ENCODE measurements around the gene DEPP1. TPM values are rescaled to one million over a fixed set of nuclear protein-coding genes. Genes with fewer than 3 reads are reported as not detected.

Gene DEPP1
- total RNA-seq, 1 experiment from 2014 or later: 3.8 TPM

GRCh38 chr10:45006276-45007030 lies 27.8 kb upstream of the DEPP1 start:
- Histone ChIP-seq H3K4me3 (replicated peaks in 1 of 2; ENCODE audit: low read depth in 1 of 2, low read length in 2 of 2) (no peak overlapping the region), H3K36me3 (ENCODE audit: control insufficient read depth in 1 of 2, insufficient read depth in 2 of 2, low read length in 2 of 2) (no peaks in the 10 kb centered on the region), H3K9me2 (ENCODE audit: insufficient read depth) (no peaks in the 10 kb centered on the region), H3K4me2 (ENCODE audit: low read length) (no peak overlapping the region), H3K9me3 (ENCODE audit: control insufficient read depth in 1 of 2, insufficient read depth in 1 of 2, low read depth in 1 of 2, low read length in 2 of 2) (no peaks in the 10 kb centered on the region), H3K9ac (ENCODE audit: low read length) (no peak overlapping the region), H3K27ac (ENCODE audit: low read depth, low read length) (no peak overlapping the region), H3K27me3 (ENCODE audit: insufficient read depth, low read length) (no peaks in the 10 kb centered on the region), H4K20me1 (ENCODE audit: insufficient read depth) (no peaks in the 10 kb centered on the region), H3K79me2 (ENCODE audit: insufficient read depth, low read length) (peaks cover 22% of the 10 kb centered on the region), H2AFZ (ENCODE audit: low read depth, low read length, poor library complexity, severe bottlenecking) (no peak overlapping the region), H3K4me1 (ENCODE audit: control insufficient read depth in 1 of 2, insufficient read depth in 2 of 2, low read length in 2 of 2) (peaks cover 0 to 5% of the 10 kb centered on the region in 2 experiments; a peak in 2 of 4 replicates)
- ChIA-PET RAD21 (ENCODE audit: low non-redundant PET in 1 of 2, low total read pairs in 2 of 2, uncharacterized antibody in 2 of 2, unreplicated experiment in 2 of 2) (no interaction called here), POLR2A (interaction anchor here (1.5 kb wide), 1 partner anchor 25 kb away, joined by 3 read pairs; no protein-coding TSS in a partner anchor), CTCF (no interaction called here)
- BruUV-seq (replicated peaks): no TSS peak
- DNase-seq (ENCODE audit: low read depth, low spot score) (no peak), ATAC-seq (no peak)
- intact Hi-C loops (cut with micrococcal nuclease): loop anchor here (5.0 to 10.0 kb wide), 4 partner anchors 228 to 1218 kb away; no protein-coding TSS in a partner anchor
- TF ChIP-seq REST (IDR thresholded peaks at IDR 0.05; ENCODE audit: low read depth) (no peak), EZH2phosphoT487 (IDR thresholded peaks at IDR 0.05; ENCODE audit: borderline replicate concordance) (no peak), SRF (IDR thresholded peaks at IDR 0.05; ENCODE audit: low read depth) (no peak), ELF1 (IDR thresholded peaks at IDR 0.05; ENCODE audit: borderline replicate concordance, low read depth) (no peak), CEBPB (IDR thresholded peaks at IDR 0.05; ENCODE audit: low read depth) (no peak)
- TF ChIP-seq, protein P1, sequence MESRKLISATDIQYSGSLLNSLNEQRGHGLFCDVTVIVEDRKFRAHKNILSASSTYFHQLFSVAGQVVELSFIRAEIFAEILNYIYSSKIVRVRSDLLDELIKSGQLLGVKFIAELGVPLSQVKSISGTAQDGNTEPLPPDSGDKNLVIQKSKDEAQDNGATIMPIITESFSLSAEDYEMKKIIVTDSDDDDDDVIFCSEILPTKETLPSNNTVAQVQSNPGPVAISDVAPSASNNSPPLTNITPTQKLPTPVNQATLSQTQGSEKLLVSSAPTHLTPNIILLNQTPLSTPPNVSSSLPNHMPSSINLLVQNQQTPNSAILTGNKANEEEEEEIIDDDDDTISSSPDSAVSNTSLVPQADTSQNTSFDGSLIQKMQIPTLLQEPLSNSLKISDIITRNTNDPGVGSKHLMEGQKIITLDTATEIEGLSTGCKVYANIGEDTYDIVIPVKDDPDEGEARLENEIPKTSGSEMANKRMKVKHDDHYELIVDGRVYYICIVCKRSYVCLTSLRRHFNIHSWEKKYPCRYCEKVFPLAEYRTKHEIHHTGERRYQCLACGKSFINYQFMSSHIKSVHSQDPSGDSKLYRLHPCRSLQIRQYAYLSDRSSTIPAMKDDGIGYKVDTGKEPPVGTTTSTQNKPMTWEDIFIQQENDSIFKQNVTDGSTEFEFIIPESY (IDR thresholded peaks at IDR 0.05; ENCODE audit: extremely low read depth, insufficient replicate concordance, low read length): no peak
